Measurements from ENCODE around the gene LTBP1.

DNA sequence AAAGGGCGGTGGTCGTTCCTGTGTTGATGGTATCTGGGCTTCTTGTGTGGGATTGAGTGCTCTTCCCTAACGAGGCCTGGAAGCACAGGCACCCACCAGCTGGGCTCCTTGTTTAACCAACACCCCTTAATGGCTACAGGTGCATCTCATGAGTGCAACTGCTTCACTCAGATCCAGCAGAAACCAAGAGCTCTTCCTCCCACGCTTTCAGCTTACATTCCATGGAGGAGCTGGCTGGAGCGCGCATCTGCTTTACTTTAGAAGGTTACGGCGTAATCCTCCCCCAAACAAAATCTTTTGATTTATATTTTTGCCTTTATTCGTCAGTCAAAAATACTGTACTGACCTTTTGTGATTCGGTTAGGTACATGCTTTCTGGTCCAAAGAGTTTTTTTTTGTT is 174.7 kb downstream of the LTBP1 start:
- TF ChIP-seq, protein P1, sequence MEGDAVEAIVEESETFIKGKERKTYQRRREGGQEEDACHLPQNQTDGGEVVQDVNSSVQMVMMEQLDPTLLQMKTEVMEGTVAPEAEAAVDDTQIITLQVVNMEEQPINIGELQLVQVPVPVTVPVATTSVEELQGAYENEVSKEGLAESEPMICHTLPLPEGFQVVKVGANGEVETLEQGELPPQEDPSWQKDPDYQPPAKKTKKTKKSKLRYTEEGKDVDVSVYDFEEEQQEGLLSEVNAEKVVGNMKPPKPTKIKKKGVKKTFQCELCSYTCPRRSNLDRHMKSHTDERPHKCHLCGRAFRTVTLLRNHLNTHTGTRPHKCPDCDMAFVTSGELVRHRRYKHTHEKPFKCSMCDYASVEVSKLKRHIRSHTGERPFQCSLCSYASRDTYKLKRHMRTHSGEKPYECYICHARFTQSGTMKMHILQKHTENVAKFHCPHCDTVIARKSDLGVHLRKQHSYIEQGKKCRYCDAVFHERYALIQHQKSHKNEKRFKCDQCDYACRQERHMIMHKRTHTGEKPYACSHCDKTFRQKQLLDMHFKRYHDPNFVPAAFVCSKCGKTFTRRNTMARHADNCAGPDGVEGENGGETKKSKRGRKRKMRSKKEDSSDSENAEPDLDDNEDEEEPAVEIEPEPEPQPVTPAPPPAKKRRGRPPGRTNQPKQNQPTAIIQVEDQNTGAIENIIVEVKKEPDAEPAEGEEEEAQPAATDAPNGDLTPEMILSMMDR (conservative IDR thresholded peaks at IDR 0.05), result no peak
- no peak for TF ChIP-seq EZH2 (IDR thresholded peaks at IDR 0.05; ENCODE audit: low read depth)
